NCI-H526 treated with DMSO at 0.1 percent for 48 hours (cell line): Measurements from ENCODE around the gene LPGAT1.
"Not testable (repeated sequence)": the region's sequence is repeated elsewhere in the genome, so short reads cannot be mapped to it uniquely, and the experiment has no call there.

ENCODE experiments used
- DNase-seq: peaks from one replicate; lab custom pipeline; 2025; lab: John Stamatoyannopoulos, UW

The LPGAT1 gene

GRCh38 chr1:211735208-211736170, 95.1 kb downstream of the LPGAT1 start:
- DNase-seq, result no peak

- no peak for DNase-seq
These were observed 95.8 kb downstream of the LPGAT1 start for GRCh38 chr1:211734791-211735190.

- no peak for DNase-seq
These were observed 96.2 kb downstream of the LPGAT1 start for GRCh38 chr1:211734359-211734758.

GRCh38 chr1:211732293-211732980, 98.1 kb downstream of the LPGAT1 start:
- DNase-seq, result no peak

GRCh38 chr1:211731456-211732292, 98.9 kb downstream of the LPGAT1 start:
- peak; percentile 88 for DNase-seq

- no peak for DNase-seq
These were observed 100.2 kb downstream of the LPGAT1 start for GRCh38 chr1:211730347-211730746.

GRCh38 chr1:211729238-211729637, 101.3 kb downstream of the LPGAT1 start:
- DNase-seq, result no peak

GRCh38 chr1:211726467-211726995, 104.0 kb downstream of the LPGAT1 start:
- no peak for DNase-seq

- no peak for DNase-seq
These were observed 105.8 kb downstream of the LPGAT1 start for GRCh38 chr1:211724687-211725196.

GRCh38 chr1:211723273-211723672, 107.3 kb downstream of the LPGAT1 start:
- DNase-seq, result no peak

- no peak for DNase-seq
These were observed 108.0 kb downstream of the LPGAT1 start for GRCh38 chr1:211722277-211723175.

GRCh38 chr1:211716555-211716954, 114.0 kb downstream of the LPGAT1 start:
- not testable (repeated sequence) for DNase-seq

- DNase-seq, result no peak
These were observed 114.6 kb downstream of the LPGAT1 start for GRCh38 chr1:211715971-211716370.

GRCh38 chr1:211714154-211714553, 116.4 kb downstream of the LPGAT1 start:
- no peak for DNase-seq

GRCh38 chr1:211713231-211713630, 117.3 kb downstream of the LPGAT1 start:
- DNase-seq, result no peak

GRCh38 chr1:211711315-211711705, 119.3 kb downstream of the LPGAT1 start:
- DNase-seq, result no peak

- DNase-seq, result no peak
These were observed 119.8 kb downstream of the LPGAT1 start for GRCh38 chr1:211710566-211711314.

GRCh38 chr1:211708926-211709325, 121.6 kb downstream of the LPGAT1 start:
- DNase-seq, result no peak

- no peak for DNase-seq
These were observed 122.6 kb downstream of the LPGAT1 start for GRCh38 chr1:211708006-211708405.
